GM12878 (cell line): ENCODE data around the gene POLRMT. TPM values are rescaled to one million over a fixed set of nuclear protein-coding genes. Genes with fewer than 3 reads are reported as not detected.

Experiments
- ATAC-seq: fragments of 200-7000 bp; cut with Tn5 transposase; 3 replicates; pipeline ENCODE4 v1.9.1; 2020; ENCODE audit warnings: mild to moderate bottlenecking, moderate library complexity
- BruUV-seq: library from RNA; stranded (reverse); fragments of 400-500 nt; replicated peaks from 2 replicates; lab custom pipeline; 2021; lab: Mats Ljungman, UMichigan
- CTCF ChIA-PET: fragments of 300-600 bp; sonication (Branson Sonifier 250); formaldehyde crosslinking; extraction: SDS; loops from one replicate; lab custom pipeline; 2021; ENCODE audit warnings: inconsistent platforms; lab: Yijun Ruan, JAX
- POLR2A ChIA-PET: fragments of 350-600 bp; formaldehyde crosslinking; extraction: SDS; loops from one replicate; lab custom pipeline; 2021; ENCODE audit warnings: inconsistent platforms; lab: Charles Lee
- RAD21 ChIA-PET: fragments of 300-600 bp; sonication (Branson Sonifier 250); formaldehyde crosslinking; loops from one replicate; lab custom pipeline; 2023; ENCODE audit warnings: antibody characterized with exemption; ENCODE audit not compliant: unreplicated experiment; lab: Charles Lee
- SMC1A ChIA-PET: fragments of 300-600 bp; sonication (Branson Sonifier 250); formaldehyde crosslinking; loops from one replicate; lab custom pipeline; 2023; ENCODE audit not compliant: unreplicated experiment, uncharacterized antibody; lab: Charles Lee
- DNase-seq: peaks from one replicate; pipeline ENCODE4 v3.0.0-alpha.2; 2011; ENCODE audit warnings: low read depth, low spot score
- FAIRE-seq: peaks from 3 replicates; lab custom pipeline; 2011; peaks lifted over from hg19 to GRCh38; lab: Jason Lieb, UNC
- H2AFZ ChIP-seq: 2 replicates; pipeline ENCODE4 v1.6.0; 2011; ENCODE audit warnings: low read depth, low read length, control low read depth; ENCODE audit not compliant: control insufficient read depth
- H3K27ac ChIP-seq: 2 replicates; pipeline ENCODE4 v1.5.1; 2011; ENCODE audit warnings: control low read depth; ENCODE audit not compliant: control insufficient read depth, insufficient read depth
- H3K27me3 ChIP-seq, 2 experiments: replicated peaks in 1 of 2; 2 replicates each; pipeline versions ENCODE4 v1.6.0 to v1.6.1; 2011; ENCODE audit warnings: low read length in 1 of 2; ENCODE audit not compliant: control insufficient read depth in 2 of 2, insufficient read depth in 2 of 2
- H3K36me3 ChIP-seq, 2 experiments: 2 replicates each; pipeline ENCODE4 v1.5.1; 2011; ENCODE audit warnings: low read length in 1 of 2; ENCODE audit not compliant: control insufficient read depth in 2 of 2, insufficient read depth in 2 of 2
- H3K4me1 ChIP-seq: 2 replicates; pipeline ENCODE4 v1.6.1; 2011; ENCODE audit warnings: mild to moderate bottlenecking, low read length, moderate library complexity, mixed read lengths; ENCODE audit not compliant: control insufficient read depth, insufficient read depth
- H3K4me2 ChIP-seq: 2 replicates; pipeline ENCODE4 v1.6.0; 2011; ENCODE audit warnings: control low read depth; ENCODE audit not compliant: control insufficient read depth, insufficient read depth
- H3K4me3 ChIP-seq: fragments of 200-600 bp; sonication (generic); 2 replicates; pipeline ENCODE4 v1.5.1; 2016
- H3K79me2 ChIP-seq: 2 replicates; pipeline ENCODE4 v1.6.0; 2011; ENCODE audit warnings: low read length; ENCODE audit not compliant: control insufficient read depth, insufficient read depth
- H3K9ac ChIP-seq: 2 replicates; pipeline ENCODE4 v1.8.0; 2011; ENCODE audit warnings: low read length, control low read depth, mixed read lengths; ENCODE audit not compliant: control insufficient read depth, insufficient read depth
- H3K9me3 ChIP-seq: replicated peaks from 3 replicates; pipeline ENCODE4 v1.5.1; 2011; ENCODE audit warnings: mild to moderate bottlenecking, low read length; ENCODE audit not compliant: control insufficient read depth, insufficient read depth
- H4K20me1 ChIP-seq: 2 replicates; pipeline ENCODE4 v1.6.0; 2011; ENCODE audit not compliant: control insufficient read depth, insufficient read depth
- MAX ChIP-seq: IDR thresholded peaks from 2 replicates; pipeline ENCODE4 v1.6.1; 2012; ENCODE audit warnings: low read depth, low read length, improper control_type of control experiment
- MEF2A ChIP-seq: IDR thresholded peaks from 2 replicates; pipeline ENCODE4 v1.6.1; 2011; ENCODE audit warnings: low read depth, mild to moderate bottlenecking, low read length, moderate library complexity; ENCODE audit not compliant: insufficient read depth
- NFIC ChIP-seq: IDR thresholded peaks from 2 replicates; pipeline ENCODE4 v1.6.1; 2012; ENCODE audit warnings: low read depth, mild to moderate bottlenecking, inconsistent platforms, low read length, moderate library complexity
- USF1 ChIP-seq: IDR thresholded peaks from 2 replicates; pipeline ENCODE4 v1.6.1; 2011; ENCODE audit warnings: borderline replicate concordance, low read depth, mild to moderate bottlenecking, moderate library complexity, mixed read lengths, low read length; ENCODE audit not compliant: insufficient read depth; ENCODE audit errors: extremely low read length
- ZNF622 ChIP-seq: fragments of 450-650 bp; IDR thresholded peaks from 2 replicates; pipeline ENCODE4 v1.6.1; 2017; ENCODE audit warnings: mild to moderate bottlenecking, inconsistent platforms
- WGBS: methylation state at CpG from one replicate; pipeline ENCODE4 v1.1.6; 2016; ENCODE audit warnings: low lambda C conversion rate; ENCODE audit not compliant: insufficient replicate concordance, insufficient coverage; ENCODE audit errors: missing lambda C conversion rate; 5-methylcytosine and 5-hydroxymethylcytosine counted together
- in situ Hi-C: fragments of 300-500 bp; cut with MboI; formaldehyde crosslinking; loops from 9 replicates; pipeline ENCODE4 v1.14.3; 2018; ENCODE audit warnings: mixed read lengths
- intact Hi-C: fragments of 100-400 bp; cut with micrococcal nuclease; formaldehyde crosslinking; loops from one replicate; pipeline ENCODE4 v1.14.2; 2022; ENCODE audit not compliant: unreplicated experiment
- polyA plus RNA-seq, 11 experiments: library from polyadenylated mRNA; depleted of rRNA in 4 of 11; unstranded in 6 of 11; stranded (reverse) in 5 of 11; fragments of >200 nt; fragmentation: Nextera tagmentation in 4 of 11; fragmentation: Illumina TruSeq in 1 of 11; extraction: Ambion mirVana in 4 of 11; extraction: Trizol in 1 of 11; gene quantifications; 1 replicate in 1 of 11; 2 replicates in 10 of 11; pipeline versions ENCODE4 v1.2.1 to v1.2.3, GENCODE V29; 2011 to 2016; ENCODE audit warnings: inconsistent platforms in 2 of 11, missing spikeins in 2 of 11, low read depth in 1 of 11
- total RNA-seq, 4 experiments: library from RNA; depleted of rRNA in 3 of 4; stranded (reverse); fragments of >200 nt in 3 of 4; fragmentation: Illumina TruSeq in 1 of 4; extraction: Trizol in 1 of 4; gene quantifications; 2 replicates each; pipeline versions ENCODE4 v1.2.1 to v1.2.3, GENCODE V29; 2013 to 2021

Gene POLRMT
- total and polyA plus RNA-seq, 10 of the 15 experiments (the other 5 are each of a cell fraction or from before 2014, with no cell fraction given), result 9.9 to 57.6 (median 34.6) TPM

GRCh38 chr19:608155-609003 is 25.0 kb downstream of the POLRMT start:
- Histone ChIP-seq H4K20me1 (no peaks in the 10 kb centered on the region), H3K9me3 (no peaks in the 10 kb centered on the region), H3K27me3 (no peaks in the 10 kb centered on the region), H3K27ac (no peak overlapping the region), H3K4me2 (no peak overlapping the region), H3K79me2 (no peaks in the 10 kb centered on the region), H2AFZ (no peak overlapping the region), H3K36me3 (no peaks in the 10 kb centered on the region), H3K4me3 (no peak overlapping the region), H3K4me1 (peaks cover 8% of the 10 kb centered on the region), H3K9ac (no peak overlapping the region)
- WGBS, result 66% methylated on average over 24 of the region's 30 CpGs
- no peak for TF ChIP-seq NFIC
- TF ChIP-seq USF1, result no peak
- TF ChIP-seq MEF2A, result no peak
- TF ChIP-seq MAX, result no peak
- no peak for TF ChIP-seq ZNF622
- intact Hi-C loops, result no loop called here
- in situ Hi-C loops, result no loop called here
- ChIA-PET POLR2A (no interaction called here), CTCF (no interaction called here), RAD21 (no interaction called here), SMC1A (no interaction called here)
- DNase-seq, result no peak
- BruUV-seq, result no TSS peak
- ATAC-seq, result no peak
- FAIRE-seq, result no peak
